ENCODE data around the gene PNKD.

GRCh38 chr2:218238887-218239286 is 31.4 kb upstream of the PNKD start:
- TF ChIP-seq CTCF (IDR thresholded peaks at IDR 0.05) (no peak), ATF6 (CRISPR knock-in tag; IDR thresholded peaks at IDR 0.05) (no peak), RORB (CRISPR knock-in tag; IDR thresholded peaks at IDR 0.05) (no peak), MAX (CRISPR knock-in tag; IDR thresholded peaks at IDR 0.05) (no peak), ZNF425 (CRISPR knock-in tag; conservative IDR thresholded peaks at IDR 0.05) (no peak), USF2 (CRISPR knock-in tag; IDR thresholded peaks at IDR 0.05) (no peak), STAT6 (CRISPR knock-in tag; conservative IDR thresholded peaks at IDR 0.05; ENCODE audit: low read depth) (no peak), JUN (CRISPR knock-in tag; IDR thresholded peaks at IDR 0.05) (no peak), ELF4 (CRISPR knock-in tag; IDR thresholded peaks at IDR 0.05; ENCODE audit: low read depth) (no peak), ATF3 (CRISPR knock-in tag; conservative IDR thresholded peaks at IDR 0.05) (no peak), NR3C1 (CRISPR knock-in tag; conservative IDR thresholded peaks at IDR 0.05; ENCODE audit: low read depth) (no peak), TP53 (CRISPR knock-in tag; IDR thresholded peaks at IDR 0.05) (no peak), E2F4 (CRISPR knock-in tag; IDR thresholded peaks at IDR 0.05; ENCODE audit: borderline replicate concordance, low read depth) (no peak)

Data from WTC11 (cell line).